ENCODE data around the gene GAB3.
"Not testable (repeated sequence)": the region's sequence is repeated elsewhere in the genome, so short reads cannot be mapped to it uniquely, and the experiment has no call there.

Gene GAB3

DNA sequence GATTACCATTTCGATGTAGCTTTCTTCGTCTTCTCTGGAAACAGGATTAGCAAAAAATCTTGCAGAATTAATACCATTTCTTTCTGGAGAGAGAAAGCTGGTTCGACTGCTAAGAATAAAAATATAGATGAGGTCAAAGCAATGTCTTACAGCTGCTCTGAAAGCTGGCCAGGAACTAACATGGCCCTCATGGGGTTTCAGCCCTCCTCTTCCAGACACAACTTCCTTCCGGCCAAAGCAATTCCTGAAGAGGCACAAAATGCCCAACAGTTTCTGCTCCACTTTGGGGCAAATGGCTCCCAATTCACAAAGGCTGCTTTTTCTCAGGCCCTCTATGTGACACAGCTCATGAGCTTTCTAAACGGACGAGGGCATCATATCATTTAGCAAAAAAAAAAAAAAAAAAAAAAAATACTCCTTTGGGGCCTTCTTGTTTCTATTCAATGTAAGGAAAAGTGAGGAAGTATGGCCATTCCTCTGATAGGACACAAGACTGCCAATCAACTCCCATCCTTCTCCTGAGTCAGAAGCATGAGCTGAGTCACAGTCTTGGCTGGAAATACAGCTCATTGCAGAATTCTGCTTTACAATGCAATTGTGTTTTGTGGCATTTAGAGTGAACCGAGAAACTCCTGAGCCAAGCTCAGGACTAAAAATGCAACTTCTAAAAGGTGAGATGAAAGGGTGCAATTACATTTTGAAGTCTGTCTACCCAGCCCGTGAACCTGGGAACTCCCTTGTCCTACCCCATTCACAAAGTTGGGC is 54.8 kb downstream of the GAB3 start:
- no peak for DNase-seq (ENCODE audit: insufficient read length, low spot score)
- FAIRE-seq, result no peak
- TF ChIP-seq, protein P1, sequence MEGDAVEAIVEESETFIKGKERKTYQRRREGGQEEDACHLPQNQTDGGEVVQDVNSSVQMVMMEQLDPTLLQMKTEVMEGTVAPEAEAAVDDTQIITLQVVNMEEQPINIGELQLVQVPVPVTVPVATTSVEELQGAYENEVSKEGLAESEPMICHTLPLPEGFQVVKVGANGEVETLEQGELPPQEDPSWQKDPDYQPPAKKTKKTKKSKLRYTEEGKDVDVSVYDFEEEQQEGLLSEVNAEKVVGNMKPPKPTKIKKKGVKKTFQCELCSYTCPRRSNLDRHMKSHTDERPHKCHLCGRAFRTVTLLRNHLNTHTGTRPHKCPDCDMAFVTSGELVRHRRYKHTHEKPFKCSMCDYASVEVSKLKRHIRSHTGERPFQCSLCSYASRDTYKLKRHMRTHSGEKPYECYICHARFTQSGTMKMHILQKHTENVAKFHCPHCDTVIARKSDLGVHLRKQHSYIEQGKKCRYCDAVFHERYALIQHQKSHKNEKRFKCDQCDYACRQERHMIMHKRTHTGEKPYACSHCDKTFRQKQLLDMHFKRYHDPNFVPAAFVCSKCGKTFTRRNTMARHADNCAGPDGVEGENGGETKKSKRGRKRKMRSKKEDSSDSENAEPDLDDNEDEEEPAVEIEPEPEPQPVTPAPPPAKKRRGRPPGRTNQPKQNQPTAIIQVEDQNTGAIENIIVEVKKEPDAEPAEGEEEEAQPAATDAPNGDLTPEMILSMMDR (IDR thresholded peaks at IDR 0.05; ENCODE audit: insufficient read depth, missing control alignments), result no peak

GRCh38 chrX:154693394-154693793 is 57.5 kb downstream of the GAB3 start:
- FAIRE-seq (no peak), DNase-seq (ENCODE audit: insufficient read length, low spot score) (no peak)
- TF ChIP-seq, protein P1 (IDR thresholded peaks at IDR 0.05; ENCODE audit: insufficient read depth, missing control alignments), result no peak

- not testable (repeated sequence) for FAIRE-seq; DNase-seq (ENCODE audit: insufficient read length, low spot score)
Observed at GRCh38 chrX:154690438-154690837, 60.4 kb downstream of the GAB3 start.

GRCh38 chrX:154672084-154672483 is 78.8 kb downstream of the GAB3 start:
- FAIRE-seq; DNase-seq (ENCODE audit: insufficient read length, low spot score): not testable (repeated sequence)

DNA sequence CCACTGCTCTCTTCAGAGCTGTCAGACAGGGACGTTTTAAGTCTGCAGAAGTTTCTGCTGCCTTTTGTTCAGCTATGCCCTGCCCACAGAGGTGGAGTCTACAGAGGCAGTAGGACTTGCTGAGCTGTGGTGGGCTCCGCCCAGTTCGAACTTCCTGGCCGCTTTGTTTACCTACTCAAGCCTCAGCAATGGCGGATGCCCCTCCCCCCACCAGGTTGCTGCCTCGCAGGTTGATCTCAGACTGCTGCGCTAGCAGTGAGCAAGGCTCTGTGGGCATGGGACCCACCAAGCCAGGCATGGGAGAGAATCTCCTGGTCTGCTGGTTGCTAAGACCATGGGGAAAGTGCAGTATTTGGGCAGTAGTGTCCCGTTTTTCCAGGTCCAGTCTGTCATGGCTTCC is 80.0 kb downstream of the GAB3 start:
- not testable (repeated sequence) for FAIRE-seq

DNA sequence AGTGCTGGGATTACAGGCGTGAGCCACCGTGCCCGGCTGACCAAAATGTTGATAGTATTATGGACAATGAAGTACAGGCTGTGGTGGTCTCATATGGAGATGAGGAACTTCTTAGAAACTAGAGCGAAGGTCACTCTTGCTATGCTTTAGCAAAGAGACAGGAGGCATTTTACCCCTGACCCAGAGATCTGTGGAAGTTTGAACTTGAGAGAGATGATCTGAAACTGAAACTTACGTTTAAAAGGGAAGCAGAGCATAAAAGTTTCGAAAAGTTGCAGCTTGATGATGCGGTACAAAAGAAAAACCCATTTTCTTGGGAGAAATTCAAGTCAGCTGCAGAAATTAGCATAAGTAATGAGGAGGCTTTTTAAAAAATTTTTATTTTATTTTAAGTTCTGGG is 89.0 kb downstream of the GAB3 start:
- TF ChIP-seq, protein P1 (IDR thresholded peaks at IDR 0.05; ENCODE audit: insufficient read depth, missing control alignments), result no peak
- FAIRE-seq (no peak), DNase-seq (ENCODE audit: insufficient read length, low spot score) (no peak)

More for the DNA sequence above, 80.0 kb downstream of the GAB3 start:
- DNase-seq (ENCODE audit: insufficient read length, low spot score), result not testable (repeated sequence)

DNA sequence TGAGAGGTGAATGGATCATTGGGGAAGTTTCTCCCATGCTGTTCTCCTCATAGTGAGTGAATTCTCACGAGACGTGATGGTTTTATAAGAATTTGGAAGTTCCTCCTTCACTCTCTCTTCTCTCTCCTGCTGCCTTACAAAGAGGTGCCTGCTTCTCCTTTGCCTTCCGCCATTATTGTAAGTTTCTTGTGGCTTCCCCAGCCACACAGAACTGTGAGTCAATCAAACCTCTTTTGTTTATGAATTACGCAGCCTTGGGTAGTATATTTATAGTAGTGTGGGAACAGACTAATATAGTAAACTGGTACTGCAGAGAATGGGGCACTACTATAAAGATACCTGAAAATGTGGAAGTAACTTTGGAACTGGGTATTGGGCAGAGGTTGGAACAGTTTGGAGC is 89.7 kb downstream of the GAB3 start:
- DNase-seq (ENCODE audit: insufficient read length, low spot score), result no peak
- TF ChIP-seq, protein P1 (IDR thresholded peaks at IDR 0.05; ENCODE audit: insufficient read depth, missing control alignments), result no peak
- no peak for FAIRE-seq

DNA sequence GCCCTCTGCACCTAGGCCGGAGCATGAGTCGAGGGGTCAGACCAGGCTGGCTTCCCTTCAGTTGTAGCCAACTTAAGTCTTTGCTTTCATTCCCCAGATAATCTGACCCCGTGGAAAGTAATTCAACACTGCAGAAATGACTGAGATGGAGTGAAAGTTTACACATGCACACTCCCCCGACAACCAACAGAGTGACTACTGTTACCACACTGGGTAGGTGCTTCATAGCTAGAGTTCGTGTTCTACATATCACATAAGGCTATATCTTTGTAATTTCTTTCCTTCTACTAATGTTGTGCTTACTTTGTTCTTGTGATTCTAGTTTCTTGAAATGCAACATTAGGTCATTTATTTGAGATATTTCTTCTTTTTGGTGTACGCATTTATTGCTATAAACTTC is 90.3 kb downstream of the GAB3 start:
- no peak for FAIRE-seq

More for the DNA sequence above, 90.3 kb downstream of the GAB3 start:
- TF ChIP-seq, protein P1 (IDR thresholded peaks at IDR 0.05; ENCODE audit: insufficient read depth, missing control alignments), result no peak
- DNase-seq (ENCODE audit: insufficient read length, low spot score), result no peak

Data from D721Med (cell line).